ENCODE results near the gene HK1.

Gene HK1

DNA sequence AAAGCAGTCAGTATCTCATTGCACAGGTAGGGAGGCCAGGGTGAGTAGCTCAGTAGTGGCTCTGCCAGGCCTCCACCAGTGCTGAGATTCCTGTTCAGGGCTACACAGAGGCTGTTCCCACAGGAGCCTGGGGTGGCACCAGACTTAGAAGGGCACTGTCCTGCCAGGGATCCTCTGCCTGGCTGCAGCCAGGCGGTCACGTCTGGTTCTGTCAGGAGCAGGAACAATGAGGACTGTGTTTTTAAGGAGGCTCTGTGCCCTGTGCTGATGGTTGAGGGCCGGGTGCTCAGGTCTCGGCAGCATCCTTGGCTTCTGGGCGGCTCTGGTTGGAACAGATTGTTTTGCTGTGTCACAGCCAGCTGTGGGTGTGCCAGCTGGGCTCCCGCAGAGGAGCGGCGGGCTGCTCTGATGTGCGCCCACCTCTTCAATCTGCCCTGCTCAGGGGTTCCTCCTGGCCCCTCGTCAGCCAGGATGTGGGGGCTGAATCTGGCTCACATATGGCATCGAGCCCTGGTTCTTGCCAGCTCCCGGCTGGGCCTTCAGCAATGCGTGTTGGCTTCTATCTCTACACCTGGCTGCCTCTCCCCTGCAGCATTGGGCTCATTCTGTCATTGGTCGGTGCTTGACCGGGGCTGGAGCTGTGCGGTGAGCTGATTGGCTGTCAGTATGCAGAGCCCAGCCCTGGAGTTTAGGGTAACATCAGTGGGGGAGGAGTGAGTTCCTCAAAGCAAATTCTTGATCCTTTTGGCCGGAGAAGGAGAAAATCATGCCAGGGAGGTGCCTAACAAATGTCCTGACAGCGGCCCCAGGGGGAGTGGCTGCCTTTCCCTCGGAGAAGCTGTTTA lies 97.2 kb downstream of the HK1 start:
- Histone ChIP-seq H3K36me3 (peaks cover 38 to 72% (median 57%) of the 10 kb centered on the region in 3 donors), H3K27me3 (no peaks in the 10 kb centered on the region), H3K4me1 (peaks cover 0 to 37% (median 20%) of the 10 kb centered on the region in 4 donors), H3K4me3 (peak overlapping the region in 1 of 2 donors; percentile 11), H3K27ac (peak overlapping the region; percentile 55 to 63), H3K9me3 (no peaks in the 10 kb centered on the region)
- intact Hi-C loops (cut with DNase I; ENCODE audit: low total_unique reads) = no loop called here
- DNase-seq = peak in 1 of 2 donors; percentile 82
- no peak for TF ChIP-seq CTCF (IDR thresholded peaks at IDR 0.05)

GRCh38 chr10:69376662-69377061 lies 98.4 kb downstream of the HK1 start:
- intact Hi-C loops (cut with DNase I; ENCODE audit: low total_unique reads) = no loop called here
- Histone ChIP-seq H3K27me3 (no peaks in the 10 kb centered on the region), H3K36me3 (peaks cover 32 to 71% (median 53%) of the 10 kb centered on the region in 3 donors), H3K9me3 (no peaks in the 10 kb centered on the region), H3K4me3 (no peak overlapping the region), H3K27ac (peak overlapping the region; percentile 55 to 63), H3K4me1 (peaks cover 0 to 37% (median 20%) of the 10 kb centered on the region in 4 donors)
- TF ChIP-seq CTCF (IDR thresholded peaks at IDR 0.05) = no peak
- no peak for DNase-seq

GRCh38 chr10:69377191-69377590 lies 98.9 kb downstream of the HK1 start:
- Histone ChIP-seq H3K4me3 (no peak overlapping the region), H3K9me3 (no peaks in the 10 kb centered on the region), H3K36me3 (peaks cover 31 to 71% (median 53%) of the 10 kb centered on the region in 3 donors), H3K4me1 (peaks cover 0 to 37% (median 20%) of the 10 kb centered on the region in 4 donors), H3K27ac (peak overlapping the region; percentile 55 to 63), H3K27me3 (no peaks in the 10 kb centered on the region)
- DNase-seq = no peak
- intact Hi-C loops (cut with DNase I; ENCODE audit: low total_unique reads) = no loop called here
- TF ChIP-seq CTCF (IDR thresholded peaks at IDR 0.05) = no peak

DNA sequence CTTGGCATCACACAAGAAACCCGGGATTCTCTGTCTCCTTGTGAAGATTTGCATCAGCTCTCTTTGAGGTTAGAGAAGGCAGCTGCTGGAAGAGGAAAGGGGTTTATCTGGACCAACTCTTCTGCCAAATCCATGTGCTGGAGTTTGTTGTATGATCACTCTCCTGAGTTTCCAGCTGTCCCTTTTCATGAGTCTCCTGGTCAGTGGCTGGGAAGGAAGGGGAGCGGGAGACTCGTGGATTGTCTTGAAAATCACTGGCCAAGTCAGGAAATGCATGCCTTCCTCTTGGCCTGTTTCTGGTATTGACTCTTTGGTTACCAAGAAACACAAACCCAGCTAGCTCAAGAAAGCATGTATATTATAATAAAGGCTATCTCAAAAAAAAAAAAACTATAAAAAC lies 99.6 kb downstream of the HK1 start:
- H3K36me3 ChIP-seq = peaks cover 37 to 71% (median 59%) of the 10 kb centered on the region in 3 donors
- no peak overlapping the region for H3K4me3 ChIP-seq
- no peaks in the 10 kb centered on the region for H3K27me3 ChIP-seq
- TF ChIP-seq CTCF (IDR thresholded peaks at IDR 0.05) = no peak
- H3K27ac ChIP-seq = peak overlapping the region; percentile 38 to 41
- peaks cover 0 to 37% (median 21%) of the 10 kb centered on the region in 4 donors for H3K4me1 ChIP-seq
- no peaks in the 10 kb centered on the region for H3K9me3 ChIP-seq
- no peak for DNase-seq
- intact Hi-C loops (cut with DNase I; ENCODE audit: low total_unique reads) = no loop called here

DNA sequence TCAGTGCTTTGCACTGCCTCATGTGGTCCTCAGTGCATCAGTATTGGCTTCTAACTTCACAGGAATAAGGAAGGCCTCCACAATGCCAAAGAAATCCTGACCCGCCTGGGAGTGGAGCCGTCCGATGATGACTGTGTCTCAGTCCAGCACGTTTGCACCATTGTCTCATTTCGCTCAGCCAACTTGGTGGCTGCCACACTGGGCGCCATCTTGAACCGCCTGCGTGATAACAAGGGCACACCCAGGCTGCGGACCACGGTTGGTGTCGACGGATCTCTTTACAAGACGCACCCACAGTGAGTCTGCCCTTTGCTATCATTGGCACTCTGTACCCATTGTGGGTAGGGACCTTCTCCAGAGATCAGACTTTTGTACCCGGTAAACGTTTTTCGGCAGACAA lies 101.5 kb downstream of the HK1 start:
- TF ChIP-seq CTCF (IDR thresholded peaks at IDR 0.05) = no peak
- Histone ChIP-seq H3K36me3 (peaks cover 54 to 73% (median 66%) of the 10 kb centered on the region in 3 donors), H3K27me3 (no peaks in the 10 kb centered on the region), H3K4me1 (peaks cover 0 to 30% (median 25%) of the 10 kb centered on the region in 4 donors), H3K27ac (no peak overlapping the region), H3K9me3 (no peaks in the 10 kb centered on the region), H3K4me3 (no peak overlapping the region)
- intact Hi-C loops (cut with DNase I; ENCODE audit: low total_unique reads) = no loop called here
- DNase-seq = no peak

Measured in tibial artery (tissue), 4 donors.